MCF 10A (cell line): ENCODE data around the gene ANGEL2. TPM values are rescaled to one million over a fixed set of nuclear protein-coding genes. Genes with fewer than 3 reads are reported as not detected.

ENCODE experiments used
- BruUV-seq: library from RNA; stranded (reverse); fragments of 400-500 nt; replicated peaks from 2 replicates; lab custom pipeline; 2021; lab: Mats Ljungman, UMichigan
- CTCF ChIA-PET: fragments of 300-600 bp; sonication (Branson Sonifier 250); formaldehyde crosslinking; extraction: SDS; loops from one replicate; lab custom pipeline; 2021; ENCODE audit warnings: antibody characterized with exemption, inconsistent platforms; lab: Yijun Ruan, JAX
- POLR2A ChIA-PET: fragments of 300-600, 350-650 bp; sonication (Branson Sonifier 250); formaldehyde crosslinking; extraction: SDS; loops from one replicate; lab custom pipeline; 2020; ENCODE audit warnings: antibody characterized with exemption, inconsistent platforms; lab: Yijun Ruan, JAX
- DNase-seq: peaks from one replicate; pipeline ENCODE4 v3.0.0-alpha.2; 2018; ENCODE audit not compliant: unreplicated experiment
- H3K27ac Mint-ChIP-seq: one replicate; pipeline ENCODE4 v1.8.0; 2022; ENCODE audit warnings: mild to moderate bottlenecking, low read depth, mixed read lengths; ENCODE audit not compliant: unreplicated experiment
- H3K27me3 Mint-ChIP-seq: one replicate; pipeline ENCODE4 v1.8.0; 2022; ENCODE audit warnings: mixed read lengths; ENCODE audit not compliant: insufficient read depth, unreplicated experiment
- H3K36me3 Mint-ChIP-seq: one replicate; pipeline ENCODE4 v1.8.0; 2022; ENCODE audit warnings: mild to moderate bottlenecking, moderate library complexity, mixed read lengths; ENCODE audit not compliant: insufficient read depth, unreplicated experiment
- H3K4me1 Mint-ChIP-seq: one replicate; pipeline ENCODE4 v1.8.0; 2022; ENCODE audit warnings: mixed read lengths; ENCODE audit not compliant: insufficient read depth, unreplicated experiment
- H3K4me3 Mint-ChIP-seq: one replicate; pipeline ENCODE4 v1.8.0; 2022; ENCODE audit warnings: mild to moderate bottlenecking, moderate library complexity, mixed read lengths; ENCODE audit not compliant: unreplicated experiment
- H3K9me3 Mint-ChIP-seq: one replicate; pipeline ENCODE4 v1.8.0; 2022; ENCODE audit warnings: mixed read lengths; ENCODE audit not compliant: unreplicated experiment
- intact Hi-C: fragments of 100-400 bp; cut with micrococcal nuclease; formaldehyde crosslinking; loops from 2 replicates; pipeline ENCODE4 v1.14.1; 2022
- total RNA-seq: library from RNA; stranded (reverse); gene quantifications from 2 replicates; pipeline ENCODE4 v1.2.3, GENCODE V29; 2022
- TF ChIP-seq, protein P1 (sequence below): fragments of 200-600 bp; IDR thresholded peaks from one replicate; pipeline ENCODE4 v1.8.0; 2022; ENCODE audit warnings: antibody characterized with exemption, mild to moderate bottlenecking; ENCODE audit not compliant: unreplicated experiment

Gene ANGEL2
- total RNA-seq, 1 experiment from 2014 or later, result 89.7 TPM

DNA sequence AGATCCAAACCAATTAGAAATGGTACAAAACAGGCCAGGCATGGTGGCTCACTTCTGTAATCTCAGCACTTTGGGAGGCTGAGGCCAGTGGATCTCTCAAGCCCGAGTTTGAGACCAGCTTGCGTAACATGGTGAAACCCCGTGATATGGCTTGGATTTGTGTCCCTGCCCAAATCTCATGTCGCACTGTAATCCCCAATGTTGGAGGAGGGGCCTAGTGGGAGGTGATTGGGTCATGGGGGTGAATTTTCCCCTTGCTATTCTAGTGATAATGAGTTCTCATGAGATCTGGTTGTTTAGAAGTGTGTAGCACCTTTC is 72.3 kb downstream of the ANGEL2 start:
- no peak for DNase-seq
- Mint-ChIP-seq H3K4me3 (no peak overlapping the region), H3K4me1 (no peaks in the 10 kb centered on the region), H3K36me3 (no peaks in the 10 kb centered on the region), H3K27me3 (no peaks in the 10 kb centered on the region), H3K27ac (no peak overlapping the region), H3K9me3 (no peaks in the 10 kb centered on the region)
- CTCF ChIA-PET, result interaction anchor here (1.2 kb wide), 1 partner anchor 53 kb away, joined by 5 read pairs; no protein-coding TSS in a partner anchor
- POLR2A ChIA-PET, result no interaction called here
- no TSS peak for BruUV-seq
- intact Hi-C loops, result no loop called here
- TF ChIP-seq, protein P1, sequence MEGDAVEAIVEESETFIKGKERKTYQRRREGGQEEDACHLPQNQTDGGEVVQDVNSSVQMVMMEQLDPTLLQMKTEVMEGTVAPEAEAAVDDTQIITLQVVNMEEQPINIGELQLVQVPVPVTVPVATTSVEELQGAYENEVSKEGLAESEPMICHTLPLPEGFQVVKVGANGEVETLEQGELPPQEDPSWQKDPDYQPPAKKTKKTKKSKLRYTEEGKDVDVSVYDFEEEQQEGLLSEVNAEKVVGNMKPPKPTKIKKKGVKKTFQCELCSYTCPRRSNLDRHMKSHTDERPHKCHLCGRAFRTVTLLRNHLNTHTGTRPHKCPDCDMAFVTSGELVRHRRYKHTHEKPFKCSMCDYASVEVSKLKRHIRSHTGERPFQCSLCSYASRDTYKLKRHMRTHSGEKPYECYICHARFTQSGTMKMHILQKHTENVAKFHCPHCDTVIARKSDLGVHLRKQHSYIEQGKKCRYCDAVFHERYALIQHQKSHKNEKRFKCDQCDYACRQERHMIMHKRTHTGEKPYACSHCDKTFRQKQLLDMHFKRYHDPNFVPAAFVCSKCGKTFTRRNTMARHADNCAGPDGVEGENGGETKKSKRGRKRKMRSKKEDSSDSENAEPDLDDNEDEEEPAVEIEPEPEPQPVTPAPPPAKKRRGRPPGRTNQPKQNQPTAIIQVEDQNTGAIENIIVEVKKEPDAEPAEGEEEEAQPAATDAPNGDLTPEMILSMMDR, result no peak

DNA sequence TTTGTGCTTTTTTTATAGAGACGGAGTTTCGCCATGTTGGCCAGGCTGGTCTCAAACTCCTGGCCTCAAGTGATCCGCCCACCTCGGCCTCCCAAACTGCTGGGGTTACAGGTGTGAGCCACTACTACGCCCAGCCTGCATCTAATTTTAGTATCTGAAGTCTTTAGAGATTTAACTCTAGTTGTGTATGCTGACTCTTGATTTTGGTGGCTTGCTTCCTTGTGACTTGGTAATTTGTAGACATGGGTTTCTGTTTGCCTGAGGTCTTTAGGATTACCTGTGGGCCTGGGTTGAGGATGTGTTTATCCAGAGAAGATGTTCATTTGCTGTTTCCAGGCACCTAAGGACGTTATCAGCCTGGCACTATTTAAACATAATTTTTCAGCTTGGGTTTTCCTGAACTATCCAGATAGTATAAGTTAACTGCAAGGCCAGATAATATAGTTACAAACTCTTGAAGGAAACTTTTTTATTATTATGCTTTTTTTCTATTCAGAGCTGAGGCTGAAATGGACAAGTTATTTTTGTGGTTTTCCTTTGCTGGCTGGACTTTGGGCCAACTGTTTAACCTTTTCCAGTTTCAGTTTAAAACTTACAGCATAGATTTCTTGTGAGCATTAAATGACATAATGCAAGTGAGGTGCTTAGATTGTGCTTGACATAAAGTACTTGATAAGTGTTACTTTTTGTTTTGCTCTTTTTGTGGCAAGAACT is 72.8 kb downstream of the ANGEL2 start:
- intact Hi-C loops, result no loop called here
- Mint-ChIP-seq H3K36me3 (no peaks in the 10 kb centered on the region), H3K9me3 (no peaks in the 10 kb centered on the region), H3K4me1 (no peaks in the 10 kb centered on the region), H3K27ac (no peak overlapping the region), H3K4me3 (no peak overlapping the region), H3K27me3 (no peaks in the 10 kb centered on the region)
- ChIA-PET CTCF (interaction anchor here (0.6 to 1.2 kb wide), 2 partner anchors 53 to 70 kb away, joined by 3 to 5 read pairs; no protein-coding TSS in a partner anchor), POLR2A (no interaction called here)
- BruUV-seq, result no TSS peak
- TF ChIP-seq, protein P1, result no peak
- no peak for DNase-seq

Other genes starting within 250 kb of the ANGEL2 start
- 39.7 and 42.2 TPM in 2 replicates for gene NSL1, start 224.1 kb downstream of the ANGEL2 start, total RNA-seq
- 31.5 and 35.7 TPM in 2 replicates for gene TATDN3, start 224.0 kb downstream of the ANGEL2 start, total RNA-seq
- not detected in 2 replicates for gene SPATA45, start 168.2 kb downstream of the ANGEL2 start, total RNA-seq
- 16.5 and 17.9 TPM in 2 replicates for gene FLVCR1, start 157.6 kb downstream of the ANGEL2 start, total RNA-seq
- not detected in 2 replicates for gene VASH2, start 65.3 kb downstream of the ANGEL2 start, total RNA-seq
- gene RPS6KC1, start 35.4 kb upstream of the ANGEL2 start, total RNA-seq, result 24.5 and 24.9 TPM in 2 replicates